IPS-20b (cell line): ENCODE measurements around the gene BCKDK.
A peak's percentile ranks its signal among the peaks of the same experiment; 100 is the strongest.

Experiments
- H3K27ac ChIP-seq: one replicate; pipeline ENCODE4 v1.5.1; 2013; ENCODE audit warnings: low read length
- H3K27me3 ChIP-seq: 2 replicates; pipeline ENCODE4 v1.6.1; 2013; ENCODE audit warnings: mild to moderate bottlenecking, low read length, inconsistent platforms; ENCODE audit not compliant: insufficient read depth
- H3K36me3 ChIP-seq: 2 replicates; pipeline ENCODE4 v1.6.1; 2013; ENCODE audit warnings: low read depth, mild to moderate bottlenecking, inconsistent platforms, low read length, moderate library complexity; ENCODE audit not compliant: insufficient read depth
- H3K4me1 ChIP-seq: 2 replicates; pipeline ENCODE4 v1.6.1; 2013; ENCODE audit warnings: mild to moderate bottlenecking, control low read depth, inconsistent platforms, low read length, moderate library complexity; ENCODE audit not compliant: insufficient read depth
- H3K4me3 ChIP-seq: 2 replicates; pipeline ENCODE4 v1.5.1; 2013; ENCODE audit warnings: mild to moderate bottlenecking, low read length, inconsistent platforms
- H3K9ac ChIP-seq: 2 replicates; pipeline ENCODE4 v1.6.1; 2013; ENCODE audit warnings: low read depth, mild to moderate bottlenecking, inconsistent platforms, low read length, moderate library complexity
- H3K9me3 ChIP-seq: 2 replicates; pipeline ENCODE4 v1.6.1; 2013; ENCODE audit warnings: mild to moderate bottlenecking, low read depth, low read length, inconsistent platforms; ENCODE audit not compliant: insufficient read depth

BCKDK gene

DNA sequence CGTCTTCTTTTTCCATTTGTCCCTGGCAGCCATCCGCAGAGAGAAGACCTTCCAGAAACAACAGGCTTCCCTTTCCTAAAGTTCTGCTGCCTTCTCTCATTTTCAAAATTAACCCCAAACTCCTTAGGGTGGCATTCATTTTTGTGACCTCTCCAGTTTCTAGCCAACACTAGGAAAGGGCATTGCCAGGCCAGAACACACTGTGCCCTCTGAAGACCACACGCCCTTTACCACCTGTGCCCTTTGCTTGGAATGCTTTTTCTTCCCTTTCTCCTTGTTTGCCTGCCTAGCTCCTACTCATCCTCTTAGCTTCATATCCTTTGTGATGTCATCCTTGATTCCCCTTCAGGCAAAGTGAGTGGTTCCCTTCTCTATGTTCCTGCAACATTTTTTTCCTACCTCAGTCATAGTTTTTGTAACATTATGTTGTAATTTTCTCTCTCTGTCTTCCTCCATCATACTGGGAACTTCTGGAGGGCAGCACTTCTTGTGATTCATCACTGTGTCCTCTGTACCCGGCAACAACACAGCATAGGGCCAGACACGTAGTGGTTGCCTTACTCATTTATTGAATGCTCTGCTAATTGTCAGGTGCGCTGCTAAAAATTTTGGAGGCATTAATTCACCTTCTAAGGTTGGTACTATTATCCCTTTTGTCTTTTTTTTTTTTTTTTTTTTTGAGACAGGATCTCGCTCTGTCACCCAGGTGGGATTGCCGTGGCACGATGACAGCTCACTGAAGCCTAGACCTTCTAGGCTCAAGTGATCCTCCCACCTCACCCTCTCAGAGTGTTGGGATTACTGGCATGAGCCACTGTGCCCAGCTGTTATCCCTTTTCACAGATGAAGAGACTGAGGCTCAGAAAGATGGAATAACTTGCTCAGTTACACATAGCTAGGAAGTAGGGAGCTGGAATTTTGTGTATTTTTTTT lies 10.3 kb downstream of the BCKDK start:
- peaks cover 5% of the 10 kb centered on the region for H3K4me1 ChIP-seq
- H3K27me3 ChIP-seq, result no peaks in the 10 kb centered on the region
- H3K27ac ChIP-seq, result peak overlapping the region; percentile 44
- H3K9me3 ChIP-seq, result no peaks in the 10 kb centered on the region
- H3K36me3 ChIP-seq, result peaks cover 42% of the 10 kb centered on the region
- peak overlapping the region; percentile 85 for H3K4me3 ChIP-seq
- H3K9ac ChIP-seq, result peak overlapping the region; percentile 81

DNA sequence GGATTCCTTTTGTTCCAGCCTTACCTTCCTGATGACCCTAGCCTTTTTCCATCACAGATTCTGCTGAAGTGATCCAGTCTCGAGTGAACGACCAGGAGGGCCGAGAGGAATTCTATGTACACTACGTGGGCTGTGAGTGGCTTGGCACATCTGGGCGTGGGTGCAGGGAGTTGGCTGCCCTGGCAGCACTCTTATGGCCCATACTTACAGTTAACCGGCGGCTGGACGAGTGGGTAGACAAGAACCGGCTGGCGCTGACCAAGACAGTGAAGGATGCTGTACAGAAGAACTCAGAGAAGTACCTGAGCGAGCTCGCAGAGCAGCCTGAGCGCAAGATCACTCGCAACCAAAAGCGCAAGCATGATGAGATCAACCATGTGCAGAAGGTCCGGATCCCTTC lies 11.9 kb downstream of the BCKDK start:
- no peak overlapping the region for H3K4me3 ChIP-seq
- no peak overlapping the region for H3K27ac ChIP-seq
- peaks cover 47% of the 10 kb centered on the region for H3K36me3 ChIP-seq
- no peaks in the 10 kb centered on the region for H3K9me3 ChIP-seq
- no peak overlapping the region for H3K9ac ChIP-seq
- no peaks in the 10 kb centered on the region for H3K27me3 ChIP-seq
- peaks cover 5% of the 10 kb centered on the region for H3K4me1 ChIP-seq

GRCh38 chr16:31125844-31126243 lies 17.7 kb downstream of the BCKDK start:
- H3K27me3 ChIP-seq, result no peaks in the 10 kb centered on the region
- 0 out of 2 replicates have a peak, but pooled peaks cover 3% of the 10 kb centered on the region for H3K4me1 ChIP-seq
- no peak overlapping the region for H3K27ac ChIP-seq
- peaks cover 40% of the 10 kb centered on the region for H3K36me3 ChIP-seq
- H3K4me3 ChIP-seq, result no peak overlapping the region
- no peaks in the 10 kb centered on the region for H3K9me3 ChIP-seq
- H3K9ac ChIP-seq, result no peak overlapping the region

DNA sequence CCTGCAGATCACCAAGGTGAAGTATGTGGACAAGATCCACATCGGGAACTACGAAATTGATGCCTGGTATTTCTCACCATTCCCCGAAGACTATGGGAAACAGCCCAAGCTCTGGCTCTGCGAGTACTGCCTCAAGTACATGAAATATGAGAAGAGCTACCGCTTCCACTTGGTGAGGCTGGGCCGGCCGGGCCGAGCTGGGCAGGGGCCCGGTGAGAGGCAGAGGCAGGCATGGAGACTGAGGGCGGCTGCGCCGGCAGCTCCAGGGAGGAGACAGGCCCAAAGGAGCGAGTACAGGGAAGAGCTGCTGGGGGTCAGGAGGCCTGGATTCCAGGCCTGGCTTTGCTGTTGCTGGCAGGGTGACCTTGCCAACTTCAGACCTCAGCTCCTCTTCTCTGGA lies 19.0 kb downstream of the BCKDK start:
- Histone ChIP-seq H3K4me1 (0 out of 2 replicates have a peak, but pooled peaks cover 7% of the 10 kb centered on the region), H3K9me3 (no peaks in the 10 kb centered on the region), H3K9ac (no peak overlapping the region), H3K27me3 (no peaks in the 10 kb centered on the region), H3K27ac (no peak overlapping the region), H3K4me3 (no peak overlapping the region), H3K36me3 (peaks cover 39% of the 10 kb centered on the region)

DNA sequence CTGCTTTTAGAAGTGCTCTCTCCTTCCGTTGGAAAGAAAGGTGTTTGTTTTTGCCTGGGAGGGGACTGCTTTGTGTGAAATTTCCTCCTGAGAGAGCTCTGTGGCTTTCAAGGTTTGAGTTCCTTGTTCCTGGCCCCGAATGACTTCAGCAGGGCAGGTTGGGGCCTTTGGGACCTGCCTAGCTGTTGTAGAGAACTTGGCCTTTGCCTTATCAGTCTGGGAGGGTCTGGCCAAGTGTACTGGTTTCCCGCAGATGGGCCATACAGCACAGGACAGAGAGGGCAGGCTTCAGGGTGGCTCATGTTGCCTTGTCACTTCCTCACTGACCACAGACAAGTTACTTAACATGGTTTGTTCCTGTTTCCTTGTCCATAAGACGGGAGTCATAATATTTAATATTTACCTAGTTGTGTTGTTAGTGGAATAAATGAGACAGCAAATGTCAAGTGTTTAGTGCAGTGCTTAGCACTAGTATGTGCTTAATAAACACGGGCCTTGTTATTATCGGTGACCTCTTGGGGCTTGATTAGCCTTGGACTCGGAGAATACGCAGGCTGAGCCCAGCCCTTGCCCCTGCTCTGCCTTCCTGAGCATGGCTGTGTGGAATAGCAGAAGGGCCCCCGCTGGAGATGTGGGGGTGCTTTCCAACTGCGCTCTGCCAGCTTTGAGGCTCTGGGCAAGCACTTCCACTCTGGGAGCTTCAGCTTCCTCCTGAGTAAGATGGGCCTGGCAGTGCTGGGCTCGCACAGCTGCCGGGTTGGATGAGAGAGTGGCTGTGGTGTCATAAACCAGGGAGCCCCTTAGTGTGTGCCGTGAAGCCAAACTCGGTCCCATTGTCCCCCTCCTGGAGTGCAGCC lies 20.8 kb downstream of the BCKDK start:
- H3K4me1 ChIP-seq, result peaks cover 15% of the 10 kb centered on the region
- no peaks in the 10 kb centered on the region for H3K27me3 ChIP-seq
- H3K36me3 ChIP-seq, result peaks cover 41% of the 10 kb centered on the region
- no peak overlapping the region for H3K27ac ChIP-seq
- H3K9ac ChIP-seq, result no peak overlapping the region
- H3K4me3 ChIP-seq, result no peak overlapping the region
- no peaks in the 10 kb centered on the region for H3K9me3 ChIP-seq

DNA sequence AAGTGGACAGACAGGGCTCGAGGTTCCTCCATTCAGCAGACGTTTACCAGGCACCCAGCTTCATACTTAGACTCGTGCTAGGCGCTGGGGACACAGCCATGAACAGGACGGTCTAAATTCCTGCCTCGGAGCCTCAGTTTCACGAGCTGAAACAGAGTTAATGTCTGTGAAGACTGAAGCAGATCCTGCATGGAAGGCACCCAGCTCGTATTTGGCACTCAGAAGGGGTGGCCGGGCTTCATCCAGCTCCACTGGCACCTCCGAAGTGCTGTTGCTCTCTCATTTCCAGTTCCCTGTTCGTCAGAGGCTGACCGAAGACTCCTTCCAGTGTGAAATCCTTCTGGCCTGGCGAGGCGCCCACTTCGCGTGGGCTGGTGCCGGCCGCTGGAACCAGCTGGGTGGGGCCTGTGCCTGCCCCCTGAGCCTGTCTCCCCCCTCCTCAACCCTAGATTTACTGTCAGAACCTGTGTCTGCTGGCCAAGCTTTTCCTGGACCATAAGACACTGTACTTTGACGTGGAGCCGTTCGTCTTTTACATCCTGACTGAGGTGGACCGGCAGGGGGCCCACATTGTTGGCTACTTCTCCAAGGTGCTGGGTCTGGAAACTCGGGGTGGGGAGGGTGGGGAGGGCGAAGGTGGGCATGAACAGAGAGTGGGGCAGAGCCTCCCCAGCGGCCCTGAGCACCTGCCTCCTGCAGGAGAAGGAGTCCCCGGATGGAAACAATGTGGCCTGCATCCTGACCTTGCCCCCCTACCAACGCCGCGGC lies 21.6 kb downstream of the BCKDK start:
- no peak overlapping the region for H3K9ac ChIP-seq
- peaks cover 40% of the 10 kb centered on the region for H3K36me3 ChIP-seq
- H3K27ac ChIP-seq, result no peak overlapping the region
- no peak overlapping the region for H3K4me3 ChIP-seq
- H3K27me3 ChIP-seq, result no peaks in the 10 kb centered on the region
- H3K9me3 ChIP-seq, result no peaks in the 10 kb centered on the region
- H3K4me1 ChIP-seq, result peaks cover 23% of the 10 kb centered on the region

- Histone ChIP-seq H3K36me3 (peaks cover 40% of the 10 kb centered on the region), H3K27ac (no peak overlapping the region), H3K4me1 (peaks cover 23% of the 10 kb centered on the region), H3K4me3 (no peak overlapping the region), H3K9ac (no peak overlapping the region; the same call in 1 of the 2 replicates), H3K9me3 (no peaks in the 10 kb centered on the region), H3K27me3 (no peaks in the 10 kb centered on the region)
Measured at GRCh38 chr16:31130336-31130891, 22.2 kb downstream of the BCKDK start.

GRCh38 chr16:31130899-31131298 lies 22.7 kb downstream of the BCKDK start:
- Histone ChIP-seq H3K9ac (peak overlapping the region; percentile 58), H3K4me1 (peaks cover 25% of the 10 kb centered on the region)

GRCh38 chr16:31131416-31131815 lies 23.2 kb downstream of the BCKDK start:
- Histone ChIP-seq H3K9me3 (no peaks in the 10 kb centered on the region), H3K4me3 (no peak overlapping the region), H3K4me1 (peaks cover 26% of the 10 kb centered on the region), H3K27me3 (no peaks in the 10 kb centered on the region), H3K9ac (peak overlapping the region; percentile 58), H3K27ac (no peak overlapping the region), H3K36me3 (peaks cover 40% of the 10 kb centered on the region)

More at GRCh38 chr16:31130899-31131298, 22.7 kb downstream of the BCKDK start:
- Histone ChIP-seq H3K27me3 (no peaks in the 10 kb centered on the region), H3K9me3 (no peaks in the 10 kb centered on the region), H3K27ac (no peak overlapping the region), H3K4me3 (no peak overlapping the region), H3K36me3 (peaks cover 40% of the 10 kb centered on the region)

DNA sequence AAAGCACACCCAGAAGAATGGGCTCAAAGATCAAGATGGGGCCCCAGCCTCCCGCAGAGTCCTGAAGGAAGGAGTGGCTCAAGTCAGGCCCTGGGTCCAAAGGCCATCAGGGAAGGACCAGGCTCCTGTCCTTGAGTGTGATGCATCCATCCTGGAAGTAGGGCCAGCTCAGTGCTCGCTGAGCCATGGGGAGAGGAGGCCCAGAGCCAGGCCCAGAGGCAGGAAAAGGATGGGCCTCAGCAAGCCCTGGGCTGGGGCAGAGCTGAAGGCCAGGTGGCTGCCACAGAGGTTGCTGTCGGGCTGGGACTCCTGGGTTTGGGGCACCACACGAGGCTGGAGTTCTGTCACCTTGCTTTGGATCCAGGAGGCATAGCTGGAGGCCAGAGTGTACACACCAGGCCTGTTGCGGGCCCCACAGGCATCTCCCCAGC lies 23.7 kb downstream of the BCKDK start:
- H3K9me3 ChIP-seq, result no peaks in the 10 kb centered on the region
- H3K27ac ChIP-seq, result no peak overlapping the region
- H3K4me3 ChIP-seq, result no peak overlapping the region
- no peak overlapping the region for H3K9ac ChIP-seq
- no peaks in the 10 kb centered on the region for H3K27me3 ChIP-seq
- peaks cover 26% of the 10 kb centered on the region for H3K4me1 ChIP-seq
- H3K36me3 ChIP-seq, result peaks cover 40% of the 10 kb centered on the region
